HG02981 (cell line): ENCODE results near the gene SIRT3.
"Not testable (repeated sequence)": the region's sequence is repeated elsewhere in the genome, so short reads cannot be mapped to it uniquely, and the experiment has no call there.

Experiments used
- ATAC-seq: cut with Tn5 transposase; IDR thresholded peaks from one replicate; pipeline ENCODE4 v1.9.1; 2021; ENCODE audit warnings: mild to moderate bottlenecking, moderate library complexity; ENCODE audit not compliant: unreplicated experiment

The SIRT3 gene

GRCh38 chr11:244376-244775 lies 8.2 kb upstream of the SIRT3 start:
- no peak for ATAC-seq

- no peak for ATAC-seq
These were observed 5.5 kb upstream of the SIRT3 start for GRCh38 chr11:241634-242033.

- no peak for ATAC-seq
These were observed 4.2 kb upstream of the SIRT3 start for GRCh38 chr11:240315-240714.

- ATAC-seq = not testable (repeated sequence)
These were observed 2.2 kb upstream of the SIRT3 start for GRCh38 chr11:238346-238745.

GRCh38 chr11:236774-237767 lies 929 bp upstream of the SIRT3 start, which contains the start of gene PSMD13:
Gene PSMD13, plus strand, starts transcription at chr11:236976. Its CDS starts 74 bp downstream, at chr11:237050.
- ATAC-seq = peak; percentile 78

- peak; percentile 14 for ATAC-seq
These were observed 539 bp downstream of the SIRT3 start for GRCh38 chr11:235609-235996.

GRCh38 chr11:235180-235579 lies 962 bp downstream of the SIRT3 start:
- ATAC-seq = no peak

GRCh38 chr11:232783-233565 lies 3.2 kb downstream of the SIRT3 start:
- ATAC-seq = no peak

- ATAC-seq = no peak
These were observed 5.7 kb downstream of the SIRT3 start for GRCh38 chr11:230431-230830.

GRCh38 chr11:227824-228379 lies 8.2 kb downstream of the SIRT3 start:
- ATAC-seq = no peak

- no peak for ATAC-seq
These were observed 10.2 kb downstream of the SIRT3 start for GRCh38 chr11:225734-226453.

- no peak for ATAC-seq
These were observed 11.7 kb downstream of the SIRT3 start for GRCh38 chr11:224424-224823.

GRCh38 chr11:223884-224283 lies 12.3 kb downstream of the SIRT3 start:
- ATAC-seq = no peak

GRCh38 chr11:223026-223789 lies 12.9 kb downstream of the SIRT3 start:
- no peak for ATAC-seq

GRCh38 chr11:221998-222789 lies 13.9 kb downstream of the SIRT3 start:
- no peak for ATAC-seq

- no peak for ATAC-seq
These were observed 14.6 kb downstream of the SIRT3 start for GRCh38 chr11:221539-221938.

- not testable (repeated sequence) for ATAC-seq
These were observed 15.4 kb downstream of the SIRT3 start for GRCh38 chr11:220641-221215.

GRCh38 chr11:218815-219593 lies 17.1 kb downstream of the SIRT3 start:
- no peak for ATAC-seq
